Endodermal cell (in vitro differentiated cells): ENCODE data around the gene IFI27L2. TPM values are rescaled to one million over a fixed set of nuclear protein-coding genes. Genes with fewer than 3 reads are reported as not detected.
A peak's percentile ranks its signal among the peaks of the same experiment; 100 is the strongest.

Experiments used
- DNase-seq: peaks from one replicate; pipeline ENCODE4 v3.0.0-alpha.2; 2017
- H3K27ac ChIP-seq: 2 replicates; pipeline ENCODE4 v1.5.1; 2013; ENCODE audit warnings: mild to moderate bottlenecking, low read depth, low read length, moderate library complexity
- H3K27me3 ChIP-seq: 2 replicates; pipeline ENCODE4 v1.6.1; 2013; ENCODE audit warnings: mild to moderate bottlenecking, low read length, moderate library complexity; ENCODE audit not compliant: insufficient read depth, control insufficient read depth, poor library complexity, severe bottlenecking
- H3K36me3 ChIP-seq: 2 replicates; pipeline ENCODE4 v1.7.0; 2013; ENCODE audit warnings: mild to moderate bottlenecking, low read length, moderate library complexity; ENCODE audit not compliant: control insufficient read depth, insufficient read depth
- H3K4me1 ChIP-seq: one replicate; pipeline ENCODE4 v1.7.0; 2013; ENCODE audit warnings: low read length; ENCODE audit not compliant: control insufficient read depth, insufficient read depth
- H3K4me3 ChIP-seq: 2 replicates; pipeline ENCODE4 v1.5.1; 2013; ENCODE audit warnings: mild to moderate bottlenecking, low read length, moderate library complexity
- H3K9ac ChIP-seq: 2 replicates; pipeline ENCODE4 v1.6.1; 2013; ENCODE audit warnings: mild to moderate bottlenecking, low read length, moderate library complexity; ENCODE audit not compliant: poor library complexity, severe bottlenecking; ENCODE audit errors: extremely low read depth
- H3K9me3 ChIP-seq: 2 replicates; pipeline ENCODE4 v1.6.1; 2013; ENCODE audit warnings: mild to moderate bottlenecking, low read length, moderate library complexity; ENCODE audit not compliant: control insufficient read depth
- H3K27ac Mint-ChIP-seq: 2 replicates; pipeline ENCODE4 v1.8.0; 2020; ENCODE audit warnings: mixed read lengths
- H3K27me3 Mint-ChIP-seq: 2 replicates; pipeline ENCODE4 v1.8.0; 2021; ENCODE audit warnings: mild to moderate bottlenecking, mixed read lengths; ENCODE audit not compliant: insufficient read depth
- H3K36me3 Mint-ChIP-seq: 2 replicates; pipeline ENCODE4 v1.8.0; 2020; ENCODE audit warnings: low read depth, mixed read lengths
- H3K4me1 Mint-ChIP-seq: 2 replicates; pipeline ENCODE4 v1.8.0; 2020; ENCODE audit warnings: mixed read lengths
- H3K4me3 Mint-ChIP-seq: 2 replicates; pipeline ENCODE4 v1.8.0; 2020; ENCODE audit warnings: mild to moderate bottlenecking, moderate library complexity, mixed read lengths
- H3K9me3 Mint-ChIP-seq: 2 replicates; pipeline ENCODE4 v1.8.0; 2020; ENCODE audit warnings: mild to moderate bottlenecking, mixed read lengths
- WGBS, 2 experiments: methylation state at CpG; one replicate each; pipeline versions ENCODE4 v1.1.5 to v1.1.7; 2013; ENCODE audit warnings: missing lambda C conversion rate in 2 of 2, mixed read lengths in 1 of 2; ENCODE audit not compliant: insufficient coverage in 1 of 2, insufficient read length in 1 of 2; 5-methylcytosine and 5-hydroxymethylcytosine counted together
- total RNA-seq, 2 donors: library from RNA; stranded (reverse); fragmentation: NEBNext Ultra II Directional in 1 of 2; extraction: Animal tissue kit (Norgen Biotek cat#: 25700) in 1 of 2; gene quantifications; 2 replicates in 1 of 2; 3 replicates in 1 of 2; pipeline ENCODE4 v1.2.1, GENCODE V29; 2021
- TF ChIP-seq, protein P1 (sequence below): fragments of 200-600 bp; sonication (generic); conservative IDR thresholded peaks from 2 replicates; pipeline ENCODE4 v1.5.0; 2021; ENCODE audit warnings: antibody characterized with exemption, mild to moderate bottlenecking

Gene IFI27L2
- total RNA-seq, 2 donors from 2014 or later, result 36.0 to 43.7 TPM

DNA sequence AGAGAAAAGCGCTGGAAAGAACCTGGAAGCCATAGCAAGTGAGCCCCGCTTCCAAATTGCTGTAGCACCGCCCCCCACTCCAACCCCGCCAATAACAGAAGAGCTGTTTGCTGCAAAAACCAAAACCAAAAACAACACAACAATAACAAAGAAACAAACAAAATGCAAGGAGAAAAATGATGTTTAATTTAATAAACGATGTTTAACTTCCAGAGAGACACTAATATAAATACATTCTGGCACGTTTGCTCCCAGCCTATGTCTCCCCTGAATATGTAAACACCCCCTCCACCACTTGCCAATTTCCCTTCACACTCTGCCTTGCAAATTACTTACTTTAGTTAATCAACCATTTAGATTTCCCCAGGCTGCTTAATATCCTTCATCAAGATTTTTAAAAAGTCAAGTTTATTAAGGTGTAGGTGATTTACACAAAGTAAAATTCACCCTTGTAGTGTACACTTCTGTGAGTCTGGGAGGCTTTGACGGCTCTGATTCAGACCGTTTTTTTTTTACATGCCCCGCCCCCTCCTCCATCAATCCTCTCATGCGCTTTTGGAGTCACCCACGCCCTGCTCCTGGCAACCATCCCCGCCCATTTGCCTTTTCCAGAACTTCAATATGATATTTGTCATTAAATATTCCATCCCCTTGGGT, 482 bp upstream of the IFI27L2 start:
- peak; percentile 73 for DNase-seq
- 1 to 4% methylated on average over 7 to 10 of the region's 12 CpGs for WGBS, 2 experiments
- H3K4me3 ChIP-seq, result peak overlapping the region; percentile 88
- peaks cover 6% of the 10 kb centered on the region for H3K27me3 Mint-ChIP-seq
- peak overlapping the region; percentile 28 for H3K9ac ChIP-seq
- peak overlapping the region; percentile 64 for H3K4me3 Mint-ChIP-seq
- no peaks in the 10 kb centered on the region for H3K9me3 ChIP-seq
- H3K4me1 Mint-ChIP-seq, result peaks cover 5% of the 10 kb centered on the region
- no peaks in the 10 kb centered on the region for H3K9me3 Mint-ChIP-seq
- peak overlapping the region; percentile 44 for H3K27ac Mint-ChIP-seq
- H3K4me1 ChIP-seq, result no peaks in the 10 kb centered on the region
- no peaks in the 10 kb centered on the region for H3K36me3 Mint-ChIP-seq
- no peaks in the 10 kb centered on the region for H3K36me3 ChIP-seq
- H3K27me3 ChIP-seq, result no peaks in the 10 kb centered on the region
- TF ChIP-seq, protein P1, sequence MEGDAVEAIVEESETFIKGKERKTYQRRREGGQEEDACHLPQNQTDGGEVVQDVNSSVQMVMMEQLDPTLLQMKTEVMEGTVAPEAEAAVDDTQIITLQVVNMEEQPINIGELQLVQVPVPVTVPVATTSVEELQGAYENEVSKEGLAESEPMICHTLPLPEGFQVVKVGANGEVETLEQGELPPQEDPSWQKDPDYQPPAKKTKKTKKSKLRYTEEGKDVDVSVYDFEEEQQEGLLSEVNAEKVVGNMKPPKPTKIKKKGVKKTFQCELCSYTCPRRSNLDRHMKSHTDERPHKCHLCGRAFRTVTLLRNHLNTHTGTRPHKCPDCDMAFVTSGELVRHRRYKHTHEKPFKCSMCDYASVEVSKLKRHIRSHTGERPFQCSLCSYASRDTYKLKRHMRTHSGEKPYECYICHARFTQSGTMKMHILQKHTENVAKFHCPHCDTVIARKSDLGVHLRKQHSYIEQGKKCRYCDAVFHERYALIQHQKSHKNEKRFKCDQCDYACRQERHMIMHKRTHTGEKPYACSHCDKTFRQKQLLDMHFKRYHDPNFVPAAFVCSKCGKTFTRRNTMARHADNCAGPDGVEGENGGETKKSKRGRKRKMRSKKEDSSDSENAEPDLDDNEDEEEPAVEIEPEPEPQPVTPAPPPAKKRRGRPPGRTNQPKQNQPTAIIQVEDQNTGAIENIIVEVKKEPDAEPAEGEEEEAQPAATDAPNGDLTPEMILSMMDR, result no peak
- H3K27ac ChIP-seq, result peak overlapping the region; percentile 57

DNA sequence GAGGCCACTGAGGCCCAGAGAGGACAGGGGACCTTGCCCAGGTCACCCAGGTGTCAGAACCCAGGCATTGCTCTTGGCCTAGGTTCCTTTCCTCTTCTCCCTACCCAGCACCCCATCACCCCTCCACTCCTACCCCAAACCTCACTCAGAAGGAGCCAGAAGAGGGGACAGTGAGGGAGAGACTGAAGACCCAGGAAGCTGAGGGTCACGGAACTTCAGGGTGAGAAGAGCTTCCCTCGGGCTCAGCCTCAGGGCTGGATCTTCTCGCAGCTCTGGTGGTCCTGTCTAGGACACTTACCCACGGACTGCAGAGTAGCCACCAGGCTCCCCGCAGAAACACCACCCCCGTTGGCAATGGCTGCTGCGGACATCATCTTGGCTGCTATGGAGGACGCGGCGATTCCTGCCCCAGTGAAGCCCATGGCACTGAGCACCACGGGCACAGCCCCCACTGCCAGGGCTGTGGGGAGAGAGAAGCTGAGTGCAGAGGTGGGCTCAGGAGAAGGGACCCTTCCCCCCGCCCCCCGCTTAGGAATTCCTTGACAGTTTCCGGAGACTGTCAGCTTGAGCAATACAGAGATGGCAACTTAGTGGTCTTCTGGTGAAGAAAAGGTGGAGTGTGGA, 1.1 kb downstream of the IFI27L2 start:
- Mint-ChIP-seq H3K4me1 (peaks cover 5% of the 10 kb centered on the region), H3K27me3 (peaks cover 6% of the 10 kb centered on the region), H3K9me3 (no peaks in the 10 kb centered on the region), H3K27ac (no peak overlapping the region), H3K4me3 (peak overlapping the region; percentile 64), H3K36me3 (no peaks in the 10 kb centered on the region)
- Histone ChIP-seq H3K9me3 (no peaks in the 10 kb centered on the region), H3K27ac (no peak overlapping the region), H3K36me3 (no peaks in the 10 kb centered on the region), H3K9ac (no peak overlapping the region), H3K4me3 (peak overlapping the region; percentile 88), H3K27me3 (no peaks in the 10 kb centered on the region), H3K4me1 (no peaks in the 10 kb centered on the region)
- WGBS, 2 experiments, result 81 to 90% methylated on average over 13 to 14 of the region's 14 CpGs
- peak; percentile 20 for DNase-seq
- TF ChIP-seq, protein P1, result no peak

DNA sequence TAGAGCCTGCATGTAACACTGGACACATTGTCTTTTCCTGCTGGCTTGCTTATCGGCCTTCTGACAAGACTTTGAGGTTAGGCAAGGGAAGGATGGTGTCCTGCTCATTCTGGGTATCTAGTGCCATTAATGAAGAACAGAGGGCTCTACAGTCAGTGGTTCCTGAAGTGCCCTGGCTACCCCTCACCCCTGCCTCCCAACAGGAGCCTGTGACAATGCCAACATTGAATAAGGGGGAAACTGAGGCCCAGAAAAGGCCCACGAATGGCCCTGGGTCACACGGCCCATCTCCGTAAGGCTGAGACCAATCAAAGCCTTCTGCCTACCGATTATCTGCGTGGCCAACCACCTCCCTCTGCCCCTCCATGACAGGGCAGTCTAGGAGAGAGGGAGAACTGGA, 2.1 kb downstream of the IFI27L2 start:
- Mint-ChIP-seq H3K27ac (no peak overlapping the region), H3K4me3 (no peak overlapping the region), H3K4me1 (peaks cover 5% of the 10 kb centered on the region), H3K27me3 (peaks cover 9% of the 10 kb centered on the region), H3K36me3 (no peaks in the 10 kb centered on the region), H3K9me3 (no peaks in the 10 kb centered on the region)
- WGBS, 2 experiments, result 90 to 95% methylated on average over 3 to 6 of the region's 6 CpGs
- Histone ChIP-seq H3K4me1 (no peaks in the 10 kb centered on the region), H3K9me3 (no peaks in the 10 kb centered on the region), H3K9ac (no peak overlapping the region), H3K36me3 (no peaks in the 10 kb centered on the region), H3K27ac (no peak overlapping the region), H3K4me3 (no peak overlapping the region), H3K27me3 (no peaks in the 10 kb centered on the region)
- TF ChIP-seq, protein P1, result no peak
- peak; percentile 30 for DNase-seq
